Left lung (tissue), 10 donors: ENCODE data around the gene ZFP36L1. TPM values are rescaled to one million over a fixed set of nuclear protein-coding genes. Genes with fewer than 3 reads are reported as not detected.
"Not testable (repeated sequence)": the region's sequence is repeated elsewhere in the genome, so short reads cannot be mapped to it uniquely, and the experiment has no call there.

Source experiments
- ATAC-seq: fragments of 200-7000 bp; cut with Tn5 transposase; one replicate; pipeline ENCODE4 v1.9.1; 2020; ENCODE audit warnings: moderate library complexity
- DNase-seq, 4 donors: peaks; one replicate each; pipeline ENCODE4 v3.0.0-alpha.2; 2013 to 2020
- H3K27ac ChIP-seq, 2 donors: fragments of 200-600 bp; sonication (generic) in 1 of 2; one replicate each; pipeline versions ENCODE4 v1.5.0 to v1.8.0; 2020 to 2021
- H3K27me3 ChIP-seq, 2 donors: fragments of 200-600 bp; sonication (generic) in 1 of 2; one replicate each; pipeline versions ENCODE4 v1.5.0 to v1.8.0; 2020 to 2021
- H3K36me3 ChIP-seq, 2 donors: fragments of 200-600 bp; sonication (generic) in 1 of 2; one replicate each; pipeline versions ENCODE4 v1.5.0 to v1.8.0; 2020 to 2021
- H3K4me1 ChIP-seq, 2 donors: fragments of 200-600 bp; one replicate each; pipeline ENCODE4 v1.8.0; 2021
- H3K4me3 ChIP-seq, 2 donors: fragments of 200-600 bp; sonication (generic) in 1 of 2; one replicate each; pipeline versions ENCODE4 v1.5.0 to v1.8.0; 2020 to 2021; ENCODE audit warnings: mild to moderate bottlenecking in 1 of 2
- H3K9me3 ChIP-seq, 2 donors: fragments of 200-600 bp; sonication (generic) in 1 of 2; one replicate each; pipeline versions ENCODE4 v1.5.0 to v1.8.0; 2020 to 2021
- CTCF ChIP-seq, 2 donors: fragments of 200-600 bp; sonication (generic) in 1 of 2; IDR thresholded peaks; one replicate each; pipeline versions ENCODE4 v1.5.0 to v1.8.0; 2021; ENCODE audit warnings: antibody characterized with exemption in 2 of 2
- intact Hi-C, 2 donors: fragments of 100-400 bp; cut with DNase I; formaldehyde crosslinking; loops; one replicate each; pipeline versions ENCODE4 v1.11.2 to v1.14.2; 2022
- polyA plus RNA-seq, 6 donors: library from polyadenylated mRNA; unstranded; fragments of 120-200 nt; gene quantifications; one replicate each; pipeline ENCODE4 v1.2.1, GENCODE V29; 2013; ENCODE audit not compliant: insufficient read length in 6 of 6
- total RNA-seq, 2 donors: library from RNA; stranded (reverse); fragmentation: NEBNext Ultra II Directional; extraction: Animal tissue kit (Norgen Biotek cat#: 25700); gene quantifications; one replicate each; pipeline ENCODE4 v1.2.1, GENCODE V29; 2021
- donor health status: DM: no; HTN: yes; CAD: no.
- donor health status: DM: no; HTN: no; CAD: no.

The ZFP36L1 gene
- total and polyA plus RNA-seq, 8 donors = 292 to 603 (median 469) TPM

- no peak for TF ChIP-seq CTCF (IDR thresholded peaks at IDR 0.05)
- peaks cover 0 to 2% of the 10 kb centered on the region in 2 donors for H3K9me3 ChIP-seq
- peak overlapping the region in 1 of 2 donors; percentile 72 for H3K27ac ChIP-seq
- ATAC-seq (no peak), DNase-seq (no peak)
- H3K4me3 ChIP-seq = no peak overlapping the region
- H3K4me1 ChIP-seq = peaks cover 5 to 27% of the 10 kb centered on the region in 2 donors
- H3K36me3 ChIP-seq = no peaks in the 10 kb centered on the region
- H3K27me3 ChIP-seq = peaks cover 0 to 5% of the 10 kb centered on the region in 2 donors
- intact Hi-C loops = no loop called here
These were observed 22.8 kb downstream of the ZFP36L1 start for GRCh38 chr14:68770051-68770450.

- intact Hi-C loops = no loop called here
These were observed 24.6 kb downstream of the ZFP36L1 start for GRCh38 chr14:68768316-68768715.

GRCh38 chr14:68767248-68767645, 25.6 kb downstream of the ZFP36L1 start:
- intact Hi-C loops = no loop called here
- no peak for TF ChIP-seq CTCF (IDR thresholded peaks at IDR 0.05)
- Histone ChIP-seq H3K4me1 (peaks cover 17 to 31% of the 10 kb centered on the region in 2 donors), H3K4me3 (no peak overlapping the region), H3K36me3 (no peaks in the 10 kb centered on the region), H3K27me3 (peaks cover 0 to 10% of the 10 kb centered on the region in 2 donors), H3K9me3 (no peaks in the 10 kb centered on the region), H3K27ac (no peak overlapping the region)
- ATAC-seq (no peak), DNase-seq (no peak)

More at GRCh38 chr14:68768316-68768715, 24.6 kb downstream of the ZFP36L1 start:
- no peaks in the 10 kb centered on the region for H3K9me3 ChIP-seq
- peaks cover 6 to 31% of the 10 kb centered on the region in 2 donors for H3K4me1 ChIP-seq
- H3K36me3 ChIP-seq = no peaks in the 10 kb centered on the region
- H3K27me3 ChIP-seq = peaks cover 0 to 5% of the 10 kb centered on the region in 2 donors
- no peak for DNase-seq
- H3K27ac ChIP-seq = no peak overlapping the region
- no peak for ATAC-seq
- no peak for TF ChIP-seq CTCF (IDR thresholded peaks at IDR 0.05)
- no peak overlapping the region for H3K4me3 ChIP-seq

GRCh38 chr14:68766299-68767247, 26.3 kb downstream of the ZFP36L1 start:
- Histone ChIP-seq H3K4me1 (peaks cover 12 to 25% of the 10 kb centered on the region in 2 donors), H3K4me3 (no peak overlapping the region), H3K9me3 (no peaks in the 10 kb centered on the region), H3K36me3 (no peaks in the 10 kb centered on the region), H3K27ac (no peak overlapping the region), H3K27me3 (peaks cover 0 to 10% of the 10 kb centered on the region in 2 donors)
- DNase-seq (no peak), ATAC-seq (no peak)
- intact Hi-C loops = no loop called here
- TF ChIP-seq CTCF (IDR thresholded peaks at IDR 0.05) = no peak

- Histone ChIP-seq H3K4me1 (peaks cover 12 to 23% of the 10 kb centered on the region in 2 donors), H3K27me3 (peaks cover 0 to 10% of the 10 kb centered on the region in 2 donors)
- ATAC-seq, H3K36me3 ChIP-seq, H3K4me3 ChIP-seq, intact Hi-C loops, DNase-seq, H3K27ac ChIP-seq, H3K9me3 ChIP-seq: not testable (repeated sequence)
These were observed 29.0 kb downstream of the ZFP36L1 start for GRCh38 chr14:68763843-68764242.
